ENCODE data around the gene DDX54.
"Not testable (repeated sequence)": the region's sequence is repeated elsewhere in the genome, so short reads cannot be mapped to it uniquely, and the experiment has no call there.

Gene DDX54

DNA sequence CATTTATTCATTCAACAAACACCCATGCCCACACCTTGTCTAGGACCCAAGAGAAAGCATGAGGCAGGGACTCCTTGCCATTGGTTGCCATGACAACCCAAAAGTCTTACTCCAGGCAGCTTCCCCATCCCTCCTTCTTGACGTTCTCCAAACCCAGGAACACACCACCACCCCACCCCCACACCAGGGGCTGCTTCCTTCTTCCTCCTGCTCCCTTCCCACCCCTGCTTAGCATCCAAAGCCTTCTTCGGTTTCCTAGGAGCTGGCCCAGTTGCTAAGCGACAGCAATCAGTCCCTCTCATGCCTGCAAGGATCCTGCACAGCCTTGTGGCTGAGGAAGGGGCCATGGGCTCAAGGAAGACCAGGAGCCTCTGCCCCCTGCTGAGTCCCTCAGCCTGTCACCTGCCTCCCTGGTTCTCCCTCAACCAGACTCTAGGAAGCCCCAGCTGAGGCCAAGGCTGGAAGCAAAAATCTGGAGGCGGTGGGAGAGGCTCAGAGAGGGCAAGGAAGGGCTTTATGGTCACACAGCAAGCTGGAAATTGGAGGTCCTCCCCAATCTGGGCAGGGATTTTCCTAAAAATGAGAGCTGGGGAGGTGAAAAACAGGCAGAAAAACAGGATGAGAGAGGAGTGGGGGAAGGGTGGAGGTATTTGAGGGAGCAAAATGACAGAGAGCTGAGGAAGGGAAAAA lies 65.2 kb downstream of the DDX54 start:
- no peak for DNase-seq (ENCODE audit: low read depth in 2 of 2)

GRCh38 chr12:113118142-113118541 lies 67.1 kb downstream of the DDX54 start:
- no peak for DNase-seq (ENCODE audit: low read depth in 2 of 2)

- not testable (repeated sequence) for DNase-seq (ENCODE audit: low read depth in 2 of 2)
Measured at GRCh38 chr12:113117684-113118083, 67.6 kb downstream of the DDX54 start.

GRCh38 chr12:113116875-113117274 lies 68.4 kb downstream of the DDX54 start:
- no peak for DNase-seq (ENCODE audit: low read depth in 2 of 2)

DNA sequence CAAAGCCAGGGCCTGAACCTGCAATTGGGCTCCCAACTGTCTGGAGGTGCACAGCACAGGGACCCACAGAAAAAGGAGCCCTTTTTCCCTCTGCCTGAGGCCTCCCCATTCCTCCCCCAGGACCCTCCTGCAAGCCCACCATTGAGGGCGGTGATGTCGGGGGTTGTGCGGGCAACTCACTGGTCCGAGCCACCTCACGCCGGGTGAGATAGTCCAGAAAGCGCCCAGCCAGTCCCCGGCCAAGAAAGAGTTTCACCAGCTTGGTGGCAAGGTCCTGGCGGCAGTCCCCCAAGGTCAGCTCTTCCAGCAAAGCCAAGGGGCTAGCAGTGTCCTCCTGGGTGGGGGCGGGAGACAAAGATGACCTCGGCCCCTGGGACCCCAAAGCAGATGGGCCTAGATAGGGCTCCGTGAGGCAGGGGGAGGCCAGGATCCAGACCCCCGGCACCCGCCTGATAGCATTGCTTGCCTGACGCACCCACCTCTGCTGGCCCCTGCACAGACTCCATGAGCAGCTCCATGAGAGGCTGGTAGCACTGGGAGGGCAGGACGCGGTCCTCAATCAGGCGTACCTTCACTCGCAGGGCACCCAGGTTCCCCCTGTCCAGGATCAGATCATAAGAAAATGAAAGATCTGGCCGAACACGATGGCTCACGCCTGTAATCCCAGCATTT lies 69.7 kb downstream of the DDX54 start:
- DNase-seq (ENCODE audit: low read depth in 2 of 2) = no peak

DNA sequence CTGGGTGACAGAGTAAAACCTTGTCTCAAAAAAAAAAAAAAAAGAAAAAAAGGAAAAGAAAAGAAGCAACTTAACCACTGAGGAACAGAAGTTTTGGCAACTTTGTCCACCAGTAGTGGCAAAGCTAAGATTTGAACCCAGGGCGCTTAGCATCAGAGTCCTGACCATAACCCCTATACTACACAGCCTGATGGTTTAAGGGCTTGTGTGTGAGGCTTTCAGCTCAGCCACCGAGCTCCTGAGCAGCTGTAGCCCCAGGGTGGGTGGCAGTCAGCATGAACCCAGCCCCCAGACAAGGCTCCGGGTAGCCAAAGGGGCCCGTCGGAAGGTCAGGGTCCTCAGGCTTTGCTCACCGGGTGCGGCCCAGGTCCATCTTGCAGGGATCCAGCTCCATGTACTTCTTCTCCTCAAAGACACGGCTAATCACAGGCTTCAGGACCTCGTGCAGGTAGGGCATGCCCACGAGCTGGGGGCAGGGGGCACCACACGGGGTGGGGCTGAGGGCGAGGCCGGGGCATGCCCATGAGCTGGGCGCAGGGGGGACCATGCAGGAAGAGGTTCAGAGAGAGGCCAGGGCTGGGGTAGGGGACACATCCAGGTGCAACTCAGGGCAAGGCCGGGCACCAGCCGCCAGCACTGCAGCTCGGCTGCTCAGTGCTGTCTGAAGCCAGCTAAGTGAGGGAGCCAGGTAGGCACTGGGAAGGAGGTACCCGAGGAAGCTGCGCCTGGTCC lies 70.7 kb downstream of the DDX54 start:
- no peak for DNase-seq (ENCODE audit: low read depth in 2 of 2)

DNA sequence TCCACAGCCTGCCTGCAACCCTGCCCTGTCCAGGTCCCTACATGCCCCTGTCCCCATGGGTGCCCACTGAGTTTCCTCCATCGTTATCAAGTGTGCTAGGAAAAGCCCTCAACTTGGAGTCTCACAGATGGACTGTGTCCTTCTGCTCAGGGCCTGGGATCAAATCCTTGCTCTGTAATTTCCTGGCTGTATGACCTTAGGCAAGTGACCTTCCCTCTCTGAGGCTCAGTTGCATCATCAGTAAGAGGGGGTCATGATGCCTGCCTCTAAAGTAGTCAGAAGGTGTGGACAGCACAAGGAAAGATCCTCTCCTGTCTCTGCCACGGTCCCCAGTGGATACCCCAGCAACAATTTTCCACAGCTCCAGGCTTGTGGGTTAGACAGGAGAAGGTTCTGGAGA lies 71.9 kb downstream of the DDX54 start:
- no peak for DNase-seq (ENCODE audit: low read depth in 2 of 2)

GRCh38 chr12:113112043-113112899 lies 73.0 kb downstream of the DDX54 start:
- no peak for DNase-seq (ENCODE audit: low read depth in 2 of 2)

GRCh38 chr12:113111247-113111646 lies 74.0 kb downstream of the DDX54 start:
- no peak for DNase-seq (ENCODE audit: low read depth in 2 of 2)

GRCh38 chr12:113109872-113110599 lies 75.2 kb downstream of the DDX54 start:
- DNase-seq (ENCODE audit: low read depth in 2 of 2) = no peak

GRCh38 chr12:113109360-113109759 lies 75.9 kb downstream of the DDX54 start:
- DNase-seq (ENCODE audit: low read depth in 2 of 2) = no peak

- DNase-seq (ENCODE audit: low read depth in 2 of 2) = no peak
Measured at GRCh38 chr12:113108308-113108707, 77.0 kb downstream of the DDX54 start.
